ENCODE results near the gene IPPK. TPM values are rescaled to one million over a fixed set of nuclear protein-coding genes. Genes with fewer than 3 reads are reported as not detected.

The IPPK gene
- total RNA-seq, 3 donors from 2014 or later, result 5.8 to 22.8 (median 12.1) TPM

- Histone ChIP-seq H3K27ac (no peak overlapping the region), H3K9me3 (no peaks in the 10 kb centered on the region), H3K36me3 (no peaks in the 10 kb centered on the region), H3K27me3 (no peaks in the 10 kb centered on the region), H3K4me3 (no peak overlapping the region), H3K4me1 (no peaks in the 10 kb centered on the region)
- no peak for TF ChIP-seq CTCF (IDR thresholded peaks at IDR 0.05)
- TF ChIP-seq POLR2AphosphoS5 (IDR thresholded peaks at IDR 0.05), result no peak
- no peak for TF ChIP-seq POLR2A (IDR thresholded peaks at IDR 0.05)
- intact Hi-C loops (cut with DNase I; ENCODE audit: low total_unique reads), result no loop called here
- DNase-seq (ENCODE audit: low spot score in 2 of 2), result no peak
Measured at GRCh38 chr9:92679413-92680165, 9.7 kb upstream of the IPPK start.

GRCh38 chr9:92671323-92671722, 1.4 kb upstream of the IPPK start:
- Histone ChIP-seq H3K9me3 (no peaks in the 10 kb centered on the region), H3K36me3 (no peaks in the 10 kb centered on the region), H3K27ac (no peak overlapping the region), H3K4me1 (peaks cover 11% of the 10 kb centered on the region in 2 donors), H3K4me3 (peak overlapping the region in 2 of 3 donors; percentile 69 to 82), H3K27me3 (no peaks in the 10 kb centered on the region)
- peak in 1 of 2 donors; percentile 50 for DNase-seq (ENCODE audit: low spot score in 2 of 2)
- TF ChIP-seq CTCF (IDR thresholded peaks at IDR 0.05), result no peak
- no peak for TF ChIP-seq POLR2A (IDR thresholded peaks at IDR 0.05)
- no peak for TF ChIP-seq POLR2AphosphoS5 (IDR thresholded peaks at IDR 0.05)
- intact Hi-C loops (cut with DNase I; ENCODE audit: low total_unique reads), result no loop called here

GRCh38 chr9:92669527-92669889, 423 bp downstream of the IPPK start:
- Histone ChIP-seq H3K36me3 (no peaks in the 10 kb centered on the region), H3K4me3 (peak overlapping the region; percentile 69 to 90 (median 82)), H3K27ac (peak overlapping the region; percentile 90 to 91), H3K27me3 (no peaks in the 10 kb centered on the region), H3K9me3 (no peaks in the 10 kb centered on the region), H3K4me1 (peaks cover 11 to 15% of the 10 kb centered on the region in 2 donors)
- peak in 1 of 2 donors; percentile 53 for DNase-seq (ENCODE audit: low spot score in 2 of 2)
- TF ChIP-seq CTCF (IDR thresholded peaks at IDR 0.05) (no peak), POLR2AphosphoS5 (IDR thresholded peaks at IDR 0.05) (no peak), POLR2A (IDR thresholded peaks at IDR 0.05) (no peak)
- intact Hi-C loops (cut with DNase I; ENCODE audit: low total_unique reads), result no loop called here

- Histone ChIP-seq H3K9me3 (no peaks in the 10 kb centered on the region), H3K36me3 (no peaks in the 10 kb centered on the region), H3K4me1 (peaks cover 11 to 15% of the 10 kb centered on the region in 2 donors), H3K4me3 (peak overlapping the region; percentile 69 to 90 (median 82)), H3K27me3 (no peaks in the 10 kb centered on the region), H3K27ac (peak overlapping the region; percentile 90 to 91)
- TF ChIP-seq CTCF (IDR thresholded peaks at IDR 0.05), result no peak
- TF ChIP-seq POLR2A (IDR thresholded peaks at IDR 0.05), result no peak
- no peak for TF ChIP-seq POLR2AphosphoS5 (IDR thresholded peaks at IDR 0.05)
- intact Hi-C loops (cut with DNase I; ENCODE audit: low total_unique reads), result no loop called here
- DNase-seq (ENCODE audit: low spot score in 2 of 2), result peak; percentile 38 to 58
Measured at GRCh38 chr9:92668746-92669526, 995 bp downstream of the IPPK start.
